ENCODE measurements around the gene MYADML2. TPM values are rescaled to one million over a fixed set of nuclear protein-coding genes. Genes with fewer than 3 reads are reported as not detected.

The MYADML2 gene
- total and polyA plus RNA-seq, 11 donors: 0.19 to 11.2 (median 3.9) TPM

DNA sequence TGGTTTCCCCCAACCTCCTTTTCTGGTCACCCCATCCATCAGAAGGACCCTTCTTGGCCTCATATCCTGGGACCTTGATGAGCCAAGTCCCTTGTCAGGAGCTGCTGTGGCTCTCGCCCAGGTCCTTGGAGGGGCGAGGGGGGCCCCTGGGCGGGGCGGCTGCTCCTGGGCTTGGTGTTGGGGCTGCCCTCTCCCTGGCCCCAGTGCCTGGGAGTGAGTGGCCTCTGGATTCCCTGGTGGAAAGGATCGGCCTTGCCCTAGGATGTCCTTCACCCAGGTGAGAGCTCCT, 20.2 kb upstream of the MYADML2 start:
- H3K4me3 ChIP-seq: no peak overlapping the region
- H3K9me3 ChIP-seq: no peaks in the 10 kb centered on the region
- ATAC-seq (peak; percentile 2 to 12 (median 4)), DNase-seq (no peak)
- intact Hi-C loops (cut with DNase I): loop anchor here in 1 of 10 donors (10.0 kb wide), 1 partner anchor 188 kb away; no protein-coding TSS in a partner anchor
- H3K36me3 ChIP-seq: no peaks in the 10 kb centered on the region
- H3K4me1 ChIP-seq: peaks cover 0 to 28% (median 17%) of the 10 kb centered on the region in 12 donors
- TF ChIP-seq POLR2A (IDR thresholded peaks at IDR 0.05) (no peak), CTCF (IDR thresholded peaks at IDR 0.05) (no peak)
- H3K27ac ChIP-seq: no peak overlapping the region
- peaks cover under 1 to 64% (median 19%) of the 10 kb centered on the region in 9 donors for H3K27me3 ChIP-seq
- 12 to 72% (median 48%) methylated on average over 5 of the region's 5 CpGs for WGBS, 4 donors

GRCh38 chr17:81966343-81967243, 19.6 kb upstream of the MYADML2 start:
- H3K36me3 ChIP-seq: no peaks in the 10 kb centered on the region
- intact Hi-C loops (cut with DNase I): loop anchor here in 1 of 10 donors (10.0 kb wide), 1 partner anchor 188 kb away; no protein-coding TSS in a partner anchor
- ATAC-seq (peak; percentile 33 to 86 (median 71)), DNase-seq (peak; percentile 39 to 86 (median 75))
- peaks cover 6 to 70% (median 25%) of the 10 kb centered on the region in 9 donors for H3K27me3 ChIP-seq
- TF ChIP-seq POLR2A (IDR thresholded peaks at IDR 0.05): no peak
- TF ChIP-seq CTCF (IDR thresholded peaks at IDR 0.05): no peak
- H3K4me1 ChIP-seq: peaks cover 0 to 28% (median 20%) of the 10 kb centered on the region in 12 donors
- 27 to 48% (median 43%) methylated on average over 17 to 41 of the region's 41 CpGs for whole genome bisulfite sequencing, 4 donors
- H3K9me3 ChIP-seq: no peaks in the 10 kb centered on the region
- no peak overlapping the region for H3K27ac ChIP-seq
- H3K4me3 ChIP-seq: no peak overlapping the region

GRCh38 chr17:81964081-81964849, 17.2 kb upstream of the MYADML2 start:
- intact Hi-C loops (cut with DNase I): loop anchor here in 2 of 10 donors (5.0 to 10.0 kb wide), 2 partner anchors 191 to 193 kb away; no protein-coding TSS in a partner anchor

More at GRCh38 chr17:81964081-81964849, 17.2 kb upstream of the MYADML2 start:
- no peak for ATAC-seq
- Histone ChIP-seq H3K27me3 (peaks cover 15 to 77% (median 38%) of the 10 kb centered on the region in 9 donors), H3K36me3 (no peaks in the 10 kb centered on the region), H3K9me3 (no peaks in the 10 kb centered on the region), H3K4me3 (no peak overlapping the region), H3K27ac (no peak overlapping the region), H3K4me1 (peaks cover 2 to 48% (median 29%) of the 10 kb centered on the region in 12 donors)
- TF ChIP-seq POLR2A (IDR thresholded peaks at IDR 0.05): no peak
- no peak for TF ChIP-seq CTCF (IDR thresholded peaks at IDR 0.05)
- 58 to 72% (median 63%) methylated on average over 22 of the region's 22 CpGs for WGBS, 4 donors
- no peak for DNase-seq
